ENCODE measurements around the gene CERT1.
A peak's percentile ranks its signal among the peaks of the same experiment; 100 is the strongest.
"Not testable (repeated sequence)": the region's sequence is repeated elsewhere in the genome, so short reads cannot be mapped to it uniquely, and the experiment has no call there.

The CERT1 gene

GRCh38 chr5:75335952-75336614 lies 175.3 kb downstream of the CERT1 start:
- Histone ChIP-seq H3K27me3 (ENCODE audit: control insufficient read depth in 1 of 2, insufficient read depth in 1 of 2, low read length in 2 of 2) (no peaks in the 10 kb centered on the region), H4K91ac (ENCODE audit: low read length) (no peak overlapping the region), H3K23ac (ENCODE audit: low read length in 2 of 2) (peak overlapping the region in 1 of 2 experiments; percentile 85), H3K14ac (ENCODE audit: low read length in 2 of 2) (peak overlapping the region in 1 of 2 experiments; percentile 22), H3K4me3 (ENCODE audit: insufficient read depth in 1 of 2, low read depth in 1 of 2, low read length in 2 of 2) (peak overlapping the region; percentile 67 to 84), H2AK5ac (ENCODE audit: low read length, severe bottlenecking) (no peak overlapping the region), H3K9ac (ENCODE audit: low read length) (peak overlapping the region; percentile 87), H3K4me2 (ENCODE audit: low read length, poor library complexity, severe bottlenecking) (peak overlapping the region; percentile 84), H3K4ac (ENCODE audit: low read depth in 1 of 2, low read length in 2 of 2) (peak overlapping the region in 1 of 2 experiments; percentile 88), H4K8ac (ENCODE audit: low read length) (peak overlapping the region; percentile 21), H3K36me3 (ENCODE audit: control insufficient read depth in 1 of 2, insufficient read depth in 2 of 2, low read depth in 1 of 2, low read length in 2 of 2) (peaks cover 0 to 5% of the 10 kb centered on the region in 2 experiments), H2BK15ac (ENCODE audit: low read depth, poor library complexity, severe bottlenecking) (peak overlapping the region; percentile 55), H2BK12ac (ENCODE audit: low read length in 2 of 2) (peak overlapping the region; percentile 28 to 34), H3K18ac (ENCODE audit: low read depth in 1 of 2, low read length in 2 of 2) (peak overlapping the region; percentile 75 to 81), H3K4me1 (ENCODE audit: control insufficient read depth, insufficient read depth, low read depth, low read length) (no peaks in the 10 kb centered on the region), H3K27ac (ENCODE audit: low read length, poor library complexity, severe bottlenecking) (peak overlapping the region; percentile 96), H2AFZ (ENCODE audit: low read depth, low read length) (peak overlapping the region; percentile 77), H2BK120ac (ENCODE audit: low read depth, low read length) (no peak overlapping the region), H3K79me1 (replicated peaks; ENCODE audit: low read length, poor library complexity, severe bottlenecking) (no peaks in the 10 kb centered on the region), H3K9me3 (ENCODE audit: control insufficient read depth, low read length) (no peaks in the 10 kb centered on the region), H2BK5ac (ENCODE audit: low read depth, low read length, poor library complexity, severe bottlenecking) (no peak overlapping the region)
- peak; percentile 95 for DNase-seq
- WGBS: 21% methylated on average over 12 of the region's 12 CpGs

DNA sequence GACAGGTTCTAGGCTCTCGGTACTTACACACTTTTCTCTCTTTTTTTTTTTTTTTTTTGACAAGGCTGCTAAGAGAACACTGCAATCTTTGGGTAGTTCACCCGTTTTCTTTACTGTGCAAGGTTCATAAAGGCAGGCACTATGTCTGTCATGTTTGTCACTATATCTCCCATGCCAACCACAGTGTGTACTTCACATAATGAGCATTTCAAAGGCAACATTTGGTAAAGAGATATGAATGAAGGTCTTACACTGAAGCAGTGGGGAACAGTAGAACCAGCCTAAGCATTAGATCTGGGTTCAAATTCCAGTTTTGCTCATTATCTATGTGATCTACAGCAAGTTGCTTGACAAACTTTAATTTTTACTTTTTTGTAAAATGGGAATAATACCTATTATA lies 175.9 kb downstream of the CERT1 start:
- WGBS: 100% methylated on average over 2 of the region's 2 CpGs
- Histone ChIP-seq H4K91ac (ENCODE audit: low read length) (no peak overlapping the region), H2BK15ac (ENCODE audit: low read depth, poor library complexity, severe bottlenecking) (no peak overlapping the region), H2BK120ac (ENCODE audit: low read depth, low read length) (peak overlapping the region; percentile 19), H4K8ac (ENCODE audit: low read length) (peak overlapping the region; percentile 84), H2BK5ac (ENCODE audit: low read depth, low read length, poor library complexity, severe bottlenecking) (no peak overlapping the region), H3K4me1 (ENCODE audit: control insufficient read depth, insufficient read depth, low read depth, low read length) (no peaks in the 10 kb centered on the region), H2AK5ac (ENCODE audit: low read length, severe bottlenecking) (no peak overlapping the region), H3K9ac (ENCODE audit: low read length) (peak overlapping the region; percentile 87), H3K23ac (ENCODE audit: low read length in 2 of 2) (no peak overlapping the region), H3K4me2 (ENCODE audit: low read length, poor library complexity, severe bottlenecking) (no peak overlapping the region), H3K18ac (ENCODE audit: low read depth in 1 of 2, low read length in 2 of 2) (no peak overlapping the region), H3K14ac (ENCODE audit: low read length in 2 of 2) (no peak overlapping the region), H3K27ac (ENCODE audit: low read length, poor library complexity, severe bottlenecking) (no peak overlapping the region), H3K4me3 (ENCODE audit: insufficient read depth in 1 of 2, low read depth in 1 of 2, low read length in 2 of 2) (no peak overlapping the region), H3K36me3 (ENCODE audit: control insufficient read depth in 1 of 2, insufficient read depth in 2 of 2, low read depth in 1 of 2, low read length in 2 of 2) (peaks cover 0 to 1% of the 10 kb centered on the region in 2 experiments), H2AFZ (ENCODE audit: low read depth, low read length) (no peak overlapping the region), H3K9me3 (ENCODE audit: control insufficient read depth, low read length) (no peaks in the 10 kb centered on the region), H3K27me3 (ENCODE audit: control insufficient read depth in 1 of 2, insufficient read depth in 1 of 2, low read length in 2 of 2) (no peaks in the 10 kb centered on the region), H2BK12ac (ENCODE audit: low read length in 2 of 2) (peak overlapping the region in 1 of 2 experiments; percentile 49), H3K4ac (ENCODE audit: low read depth in 1 of 2, low read length in 2 of 2) (no peak overlapping the region), H3K79me1 (replicated peaks; ENCODE audit: low read length, poor library complexity, severe bottlenecking) (no peaks in the 10 kb centered on the region)
- no peak for DNase-seq

GRCh38 chr5:75334413-75334812 lies 177.0 kb downstream of the CERT1 start:
- not testable (repeated sequence) for H3K4me3 ChIP-seq (ENCODE audit: insufficient read depth in 1 of 2, low read depth in 1 of 2, low read length in 2 of 2); H2BK15ac ChIP-seq (ENCODE audit: low read depth, poor library complexity, severe bottlenecking); H3K9ac ChIP-seq (ENCODE audit: low read length); H3K36me3 ChIP-seq (ENCODE audit: control insufficient read depth in 1 of 2, insufficient read depth in 2 of 2, low read depth in 1 of 2, low read length in 2 of 2); H3K79me1 ChIP-seq (replicated peaks; ENCODE audit: low read length, poor library complexity, severe bottlenecking); H3K14ac ChIP-seq (ENCODE audit: low read length in 2 of 2); H3K18ac ChIP-seq (ENCODE audit: low read depth in 1 of 2, low read length in 2 of 2); H3K27me3 ChIP-seq (ENCODE audit: control insufficient read depth in 1 of 2, insufficient read depth in 1 of 2, low read length in 2 of 2); H3K4me1 ChIP-seq (ENCODE audit: control insufficient read depth, insufficient read depth, low read depth, low read length); H3K27ac ChIP-seq (ENCODE audit: low read length, poor library complexity, severe bottlenecking); H3K4me2 ChIP-seq (ENCODE audit: low read length, poor library complexity, severe bottlenecking); H2BK120ac ChIP-seq (ENCODE audit: low read depth, low read length); H3K4ac ChIP-seq (ENCODE audit: low read depth in 1 of 2, low read length in 2 of 2); H2AK5ac ChIP-seq (ENCODE audit: low read length, severe bottlenecking); H4K8ac ChIP-seq (ENCODE audit: low read length); H2BK5ac ChIP-seq (ENCODE audit: low read depth, low read length, poor library complexity, severe bottlenecking); H2AFZ ChIP-seq (ENCODE audit: low read depth, low read length); H3K9me3 ChIP-seq (ENCODE audit: control insufficient read depth, low read length); H2BK12ac ChIP-seq (ENCODE audit: low read length in 2 of 2); H3K23ac ChIP-seq (ENCODE audit: low read length in 2 of 2); DNase-seq; H4K91ac ChIP-seq (ENCODE audit: low read length)
- 94% methylated on average over 10 of the region's 10 CpGs for WGBS

DNA sequence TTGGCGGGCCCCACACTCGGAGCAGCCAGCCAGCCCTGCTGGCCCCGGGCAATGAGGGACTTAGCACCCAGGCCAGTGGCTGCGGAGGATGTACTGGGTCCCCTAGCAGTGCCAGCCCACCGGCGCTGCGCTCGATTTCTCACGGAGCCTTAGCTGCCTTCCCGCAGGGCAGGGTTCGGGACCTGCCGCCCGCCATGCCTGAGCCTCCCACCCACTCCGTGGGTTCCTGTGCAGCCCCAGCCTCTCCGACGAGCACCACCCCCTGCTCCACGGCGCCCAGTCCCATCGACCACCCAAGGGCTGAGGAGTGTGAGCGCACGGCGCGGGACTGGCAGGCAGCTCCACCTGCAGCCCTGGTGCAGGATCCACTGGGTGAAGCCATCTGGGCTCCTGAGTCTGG lies 177.7 kb downstream of the CERT1 start:
- H3K23ac ChIP-seq (ENCODE audit: low read length in 2 of 2); H3K79me1 ChIP-seq (replicated peaks; ENCODE audit: low read length, poor library complexity, severe bottlenecking); DNase-seq; H2AFZ ChIP-seq (ENCODE audit: low read depth, low read length); H3K9me3 ChIP-seq (ENCODE audit: control insufficient read depth, low read length); H3K9ac ChIP-seq (ENCODE audit: low read length); H3K14ac ChIP-seq (ENCODE audit: low read length in 2 of 2); H3K36me3 ChIP-seq (ENCODE audit: control insufficient read depth in 1 of 2, insufficient read depth in 2 of 2, low read depth in 1 of 2, low read length in 2 of 2); H2BK120ac ChIP-seq (ENCODE audit: low read depth, low read length); H3K4me2 ChIP-seq (ENCODE audit: low read length, poor library complexity, severe bottlenecking); H2BK5ac ChIP-seq (ENCODE audit: low read depth, low read length, poor library complexity, severe bottlenecking); H3K27me3 ChIP-seq (ENCODE audit: control insufficient read depth in 1 of 2, insufficient read depth in 1 of 2, low read length in 2 of 2); H2BK12ac ChIP-seq (ENCODE audit: low read length in 2 of 2); H3K27ac ChIP-seq (ENCODE audit: low read length, poor library complexity, severe bottlenecking); H3K18ac ChIP-seq (ENCODE audit: low read depth in 1 of 2, low read length in 2 of 2); H2BK15ac ChIP-seq (ENCODE audit: low read depth, poor library complexity, severe bottlenecking); H2AK5ac ChIP-seq (ENCODE audit: low read length, severe bottlenecking); H4K8ac ChIP-seq (ENCODE audit: low read length); H3K4me3 ChIP-seq (ENCODE audit: insufficient read depth in 1 of 2, low read depth in 1 of 2, low read length in 2 of 2); H3K4me1 ChIP-seq (ENCODE audit: control insufficient read depth, insufficient read depth, low read depth, low read length); H3K4ac ChIP-seq (ENCODE audit: low read depth in 1 of 2, low read length in 2 of 2): not testable (repeated sequence)
- peak overlapping the region; percentile 13 for H4K91ac ChIP-seq (ENCODE audit: low read length)
- WGBS: 96% methylated on average over 19 of the region's 23 CpGs
